ENCODE measurements around the gene SIX3. TPM values are rescaled to one million over a fixed set of nuclear protein-coding genes. Genes with fewer than 3 reads are reported as not detected.

SIX3 gene
- total and polyA plus RNA-seq, 2 donors (not counting 3 experiments of a cell fraction or from before 2014, with no cell fraction given) = not detected

GRCh38 chr2:44936275-44936674 is 5.2 kb upstream of the SIX3 start:
- POLR2A ChIA-PET = no interaction called here
- FAIRE-seq (no peak), DNase-seq (ENCODE audit: low read depth, low spot score) (no peak)
- no peak overlapping the region for H3K4me3 ChIP-seq (replicated peaks in 1 of 3; ENCODE audit: insufficient read depth in 1 of 3, low read depth in 1 of 3, low read length in 3 of 3)
- intact Hi-C loops (cut with micrococcal nuclease) (no loop called here), dilution Hi-C loops (cut with MboI; ENCODE audit: extremely low pct_ligation_motif_present, low sequenced_read_pairs) (no loop called here)
- H2AFZ ChIP-seq (ENCODE audit: low read depth, low read length) = no peak overlapping the region
- no peaks in the 10 kb centered on the region for H4K20me1 ChIP-seq (replicated peaks; ENCODE audit: control insufficient read depth, extremely low read depth, insufficient read depth, low read length)
- H3K79me2 ChIP-seq (ENCODE audit: control insufficient read depth, insufficient read depth, low read length) = no peaks in the 10 kb centered on the region
- H3K27ac ChIP-seq (ENCODE audit: insufficient read depth, low read depth, low read length) = no peak overlapping the region
- H3K9me1 ChIP-seq (replicated peaks; ENCODE audit: control insufficient read depth, extremely low read depth, insufficient read depth, low read length) = no peaks in the 10 kb centered on the region
- TF ChIP-seq, protein P1, sequence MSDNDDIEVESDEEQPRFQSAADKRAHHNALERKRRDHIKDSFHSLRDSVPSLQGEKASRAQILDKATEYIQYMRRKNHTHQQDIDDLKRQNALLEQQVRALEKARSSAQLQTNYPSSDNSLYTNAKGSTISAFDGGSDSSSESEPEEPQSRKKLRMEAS (IDR thresholded peaks at IDR 0.05; ENCODE audit: insufficient read depth, insufficient read length) = no peak
- TF ChIP-seq MYC (IDR thresholded peaks at IDR 0.05; ENCODE audit: low read depth, low read length) (no peak), CTCF (IDR thresholded peaks at IDR 0.05; ENCODE audit: extremely low read depth in 1 of 2, insufficient read depth in 1 of 2, low read depth in 1 of 2, low read length in 2 of 2) (no peak), POLR2AphosphoS5 (IDR thresholded peaks at IDR 0.05; ENCODE audit: insufficient read depth, low read depth, low read length) (no peak), EZH2 (IDR thresholded peaks at IDR 0.05; ENCODE audit: borderline replicate concordance, low read depth, low read length, severe bottlenecking) (no peak), FOS (IDR thresholded peaks at IDR 0.05; ENCODE audit: borderline replicate concordance, insufficient read depth, low read length) (no peak), POLR2A (IDR thresholded peaks at IDR 0.05; ENCODE audit: low read depth, low read length) (no peak), GATA2 (IDR thresholded peaks at IDR 0.05; ENCODE audit: insufficient read depth, insufficient read length, low read depth, low read length) (no peak), JUN (IDR thresholded peaks at IDR 0.05; ENCODE audit: borderline replicate concordance, insufficient read depth, insufficient read length, low read depth) (no peak)
- H3K27me3 ChIP-seq (ENCODE audit: control insufficient read depth in 2 of 2, insufficient read depth in 2 of 2, low read length in 2 of 2) = peaks cover 86 to 95% of the 10 kb centered on the region in 2 experiments
- no peak overlapping the region for H3K9ac ChIP-seq (replicated peaks; ENCODE audit: extremely low read depth, insufficient read depth, low read length)
- BruUV-seq (replicated peaks) = no TSS peak
- H3K4me2 ChIP-seq (ENCODE audit: insufficient read depth, low read length) = no peak overlapping the region
- CTCF ChIA-PET = interaction anchor here (1.0 to 2.2 kb wide), 3 partner anchors 10 to 457 kb away, joined by 3 to 8 read pairs (median 5); no protein-coding TSS in a partner anchor
- no peaks in the 10 kb centered on the region for H3K9me3 ChIP-seq (replicated peaks; ENCODE audit: control insufficient read depth, insufficient read depth, low read length)
- H3K4me1 ChIP-seq (ENCODE audit: control insufficient read depth, extremely low read depth, insufficient read depth, low read length) = no peaks in the 10 kb centered on the region
- no peaks in the 10 kb centered on the region for H3K36me3 ChIP-seq (ENCODE audit: control insufficient read depth in 2 of 2, extremely low read depth in 1 of 2, insufficient read depth in 2 of 2, low read length in 2 of 2)
